NCI-H1417 (cell line): ENCODE data around the gene HLTF.

ENCODE experiments used
- DNase-seq, 3 experiments: peaks; one replicate each; lab custom pipeline; 2025; lab: John Stamatoyannopoulos, UW

The HLTF gene

GRCh38 chr3:149085828-149086231 lies 503 bp downstream of the HLTF start:
- DNase-seq: peak; percentile 49 to 92 (median 86)

GRCh38 chr3:149081772-149082171 lies 4.6 kb downstream of the HLTF start:
- DNase-seq: no peak

DNA sequence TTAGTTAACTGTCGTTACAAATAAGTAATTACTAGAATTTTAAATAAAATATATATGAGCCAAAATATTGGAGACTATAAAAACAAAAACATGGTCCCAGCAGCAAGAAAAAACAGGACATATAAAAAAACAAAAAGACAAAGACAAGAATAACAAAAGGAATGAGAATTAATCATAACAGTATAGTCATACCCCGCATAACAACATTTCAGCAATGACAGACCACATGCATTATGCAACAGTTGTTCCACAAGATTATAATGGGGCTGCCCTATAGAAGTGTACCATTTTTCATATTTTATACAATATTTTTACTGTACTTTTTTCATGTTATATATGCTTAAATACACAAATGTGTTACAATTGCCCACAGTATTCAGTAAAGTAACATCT lies 5.6 kb downstream of the HLTF start:
- no peak for DNase-seq

DNA sequence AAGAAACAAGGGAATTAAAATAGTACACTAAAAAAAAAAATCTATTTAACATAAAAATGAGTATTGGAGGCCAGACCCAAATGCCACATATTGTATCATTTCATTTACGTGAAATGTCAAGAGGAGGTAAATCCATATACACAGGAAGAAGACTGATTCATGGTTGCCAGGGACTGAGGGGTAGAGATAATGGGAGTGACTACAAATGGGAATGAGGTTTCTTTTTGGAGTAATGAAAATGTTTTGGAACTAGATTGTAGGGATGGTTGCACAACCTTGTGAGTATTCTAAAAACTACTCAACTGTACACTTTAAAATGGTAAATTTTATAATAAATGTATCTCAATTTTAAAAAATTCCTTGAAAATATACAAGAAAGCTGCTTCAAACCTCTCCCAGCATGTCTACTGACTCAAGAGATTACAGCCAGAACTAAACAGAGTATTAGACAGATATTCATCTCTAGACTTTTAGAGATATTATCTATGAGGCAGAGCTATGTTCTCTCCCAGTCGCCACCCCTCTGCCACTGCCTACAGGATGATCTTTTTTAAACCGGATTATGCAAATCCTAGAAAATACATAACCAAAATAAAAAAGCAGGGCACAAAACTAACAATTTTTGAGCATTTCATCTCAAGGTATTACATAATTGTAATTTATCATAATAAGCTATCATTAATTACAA lies 6.2 kb downstream of the HLTF start:
- DNase-seq: no peak

DNA sequence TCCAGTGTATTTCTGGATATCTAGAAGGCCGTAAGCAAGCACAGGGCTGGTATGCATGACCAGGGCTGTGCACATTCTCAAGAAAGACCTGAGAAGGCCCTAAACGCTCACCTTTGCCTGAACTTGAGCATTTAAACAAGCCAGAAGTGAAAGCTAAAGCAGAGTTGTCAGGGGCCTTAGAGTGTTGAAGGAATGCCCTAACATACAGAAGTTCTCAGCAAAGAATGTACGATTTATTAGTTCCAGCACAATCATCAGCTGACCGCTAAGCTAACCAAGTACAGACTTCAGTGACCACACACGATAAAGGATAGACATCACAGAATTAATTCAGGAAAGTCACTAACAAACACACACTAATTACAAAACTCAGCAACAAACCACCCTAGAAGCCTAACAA lies 8.7 kb downstream of the HLTF start:
- DNase-seq: no peak

- no peak for DNase-seq
Observed at GRCh38 chr3:149067883-149068282, 18.4 kb downstream of the HLTF start.

GRCh38 chr3:149061776-149062175 lies 24.6 kb downstream of the HLTF start:
- DNase-seq: no peak

DNA sequence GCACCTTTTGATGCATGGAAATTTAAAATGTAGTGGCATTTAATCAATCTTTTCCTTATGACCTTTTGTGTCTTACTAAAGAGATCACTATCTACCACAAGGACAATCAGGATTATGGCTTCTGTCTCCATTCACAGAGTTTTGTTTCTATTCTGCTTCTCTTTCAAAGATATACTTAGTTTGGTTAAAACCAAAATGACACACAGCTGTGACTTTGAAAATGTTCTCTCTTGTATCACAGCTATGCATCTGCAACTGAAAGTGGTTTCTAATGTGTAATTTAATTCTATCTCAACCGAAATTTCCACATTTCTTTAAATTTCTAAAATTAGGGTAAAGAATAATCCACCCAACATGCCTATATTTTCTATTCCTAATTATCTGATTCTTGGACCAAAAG lies 27.7 kb downstream of the HLTF start:
- DNase-seq: no peak

DNA sequence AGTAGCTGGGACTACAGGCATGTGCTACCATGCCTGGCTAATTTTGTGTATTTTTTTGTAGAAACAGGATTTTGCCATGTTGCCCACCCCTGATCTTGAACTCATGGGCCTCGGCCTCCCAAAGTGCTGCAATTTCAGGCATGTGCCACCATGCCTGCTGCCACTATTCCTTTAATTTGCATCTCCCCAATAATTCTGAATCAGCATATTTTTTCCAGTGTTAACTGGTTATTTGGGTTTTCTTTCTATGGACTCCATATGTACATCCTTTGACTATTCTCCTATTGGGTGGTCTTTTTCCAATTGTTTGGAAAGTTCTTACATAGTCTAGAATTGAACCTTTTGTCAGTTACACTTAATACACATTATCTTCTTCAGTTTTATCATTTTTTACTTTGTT lies 28.1 kb downstream of the HLTF start:
- DNase-seq: no peak

GRCh38 chr3:149055575-149055974 lies 30.8 kb downstream of the HLTF start:
- DNase-seq: no peak

GRCh38 chr3:149044339-149045083 lies 41.8 kb downstream of the HLTF start:
- no peak for DNase-seq

GRCh38 chr3:149042789-149043386 lies 43.4 kb downstream of the HLTF start:
- no peak for DNase-seq

DNA sequence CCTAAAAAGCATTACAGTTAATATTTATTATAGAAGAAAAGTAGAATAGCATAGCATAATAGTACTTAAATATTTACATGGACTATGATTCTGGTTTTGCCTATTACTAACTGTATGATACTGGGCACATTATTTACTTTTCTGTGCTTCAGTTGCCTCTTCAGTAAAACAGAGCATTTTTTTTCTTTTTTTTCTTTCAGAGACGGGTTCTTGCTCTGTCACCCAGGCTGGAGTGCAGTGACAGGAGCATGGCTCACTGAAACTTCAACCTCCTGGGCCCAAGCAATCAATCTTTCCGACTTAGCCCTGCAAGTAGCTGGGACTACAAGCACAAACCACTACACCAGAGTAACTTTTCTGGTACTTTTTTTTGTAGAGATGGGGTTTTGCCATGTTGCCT lies 48.0 kb downstream of the HLTF start:
- no peak for DNase-seq

DNA sequence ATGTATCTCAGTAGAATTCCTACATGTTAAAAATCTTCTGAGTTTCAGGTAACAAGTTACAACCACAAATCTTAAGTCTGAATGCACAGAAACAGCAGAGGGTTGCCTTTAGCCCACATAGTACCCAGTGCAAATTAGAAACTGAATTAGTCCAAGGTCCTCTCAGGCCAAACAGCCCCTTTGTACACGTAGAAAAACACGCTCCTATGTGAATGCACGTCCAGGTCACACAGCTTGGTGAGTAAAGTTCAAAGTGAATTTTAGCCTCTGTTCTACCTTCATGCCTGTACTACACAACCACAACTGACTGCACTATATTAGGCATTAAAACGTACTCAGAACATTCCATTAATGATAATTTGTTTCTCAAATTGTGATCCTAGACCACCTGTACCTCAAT lies 48.6 kb downstream of the HLTF start:
- no peak for DNase-seq

- DNase-seq: no peak
Observed at GRCh38 chr3:149031096-149031495, 55.2 kb downstream of the HLTF start.

GRCh38 chr3:149026718-149027117 lies 59.6 kb downstream of the HLTF start:
- no peak for DNase-seq

GRCh38 chr3:149023951-149024350 lies 62.4 kb downstream of the HLTF start:
- no peak for DNase-seq

GRCh38 chr3:149021830-149022229 lies 64.5 kb downstream of the HLTF start:
- no peak for DNase-seq

- no peak for DNase-seq
Observed at GRCh38 chr3:149020839-149021252, 65.5 kb downstream of the HLTF start.

- DNase-seq: no peak
Observed at GRCh38 chr3:149020196-149020838, 66.0 kb downstream of the HLTF start.

DNA sequence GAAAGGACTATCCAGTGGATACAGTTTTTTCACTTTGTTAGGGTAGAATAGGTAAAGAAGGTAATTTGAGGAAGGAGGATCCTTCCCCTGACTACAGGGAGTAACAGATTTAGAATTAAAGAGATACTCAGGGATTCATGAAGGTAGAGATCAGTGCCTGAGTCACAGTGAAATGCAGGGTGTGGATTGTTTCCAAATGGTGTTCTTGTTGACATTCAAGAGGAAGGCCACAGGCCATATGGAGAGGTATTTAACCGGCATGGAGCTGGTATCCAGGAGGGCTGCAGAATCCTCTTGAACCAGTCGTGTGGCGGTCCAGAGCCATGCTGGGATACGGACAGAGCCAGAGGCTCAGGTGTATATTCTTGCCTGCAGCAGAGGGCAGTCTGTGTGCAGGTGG lies 66.8 kb downstream of the HLTF start:
- no peak for DNase-seq

DNA sequence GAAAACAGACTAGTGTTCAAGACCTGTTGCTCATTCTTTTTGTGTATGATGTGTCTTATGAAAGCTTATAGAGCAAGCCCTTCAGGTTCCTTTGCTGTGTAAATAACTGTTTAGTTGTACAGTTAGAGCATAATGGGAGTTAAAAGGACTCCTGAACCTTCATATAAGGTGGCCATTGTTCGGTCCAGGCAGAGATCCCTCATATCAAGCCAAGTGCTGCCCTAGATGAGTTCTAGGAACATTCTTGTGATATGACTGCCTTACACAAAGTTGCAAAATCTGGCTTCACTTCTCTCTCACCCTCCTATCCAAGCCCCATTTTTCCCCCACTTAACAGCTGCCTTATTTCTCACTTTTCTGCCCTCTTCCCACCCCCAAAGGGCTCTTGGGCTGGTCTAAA lies 68.1 kb downstream of the HLTF start:
- DNase-seq: no peak
